HFF-Myc (cell line): Measurements from ENCODE around the gene FILIP1L.
A peak's percentile ranks its signal among the peaks of the same experiment; 100 is the strongest.

Source experiments
- DNase-seq: peaks from one replicate; pipeline ENCODE4 v3.0.0-alpha.2; 2011; ENCODE audit warnings: low read depth; ENCODE audit errors: extremely low read depth
- H3K4me3 ChIP-seq: replicated peaks from 2 replicates; pipeline ENCODE4 v1.5.1; 2011; ENCODE audit warnings: low read depth, mild to moderate bottlenecking, control low read depth, low read length
- CTCF ChIP-seq: IDR thresholded peaks from 2 replicates; pipeline ENCODE4 v1.5.1; 2012; ENCODE audit warnings: mild to moderate bottlenecking, low read depth, low read length, control low read depth; ENCODE audit errors: missing control alignments

The FILIP1L gene

GRCh38 chr3:99910752-99911290 is 203.5 kb downstream of the FILIP1L start:
- no peak for TF ChIP-seq CTCF
- no peak for DNase-seq
- H3K4me3 ChIP-seq: no peak overlapping the region

GRCh38 chr3:99909714-99910495 is 204.4 kb downstream of the FILIP1L start:
- TF ChIP-seq CTCF: no peak
- no peak for DNase-seq
- H3K4me3 ChIP-seq: no peak overlapping the region

GRCh38 chr3:99907959-99908544 is 206.2 kb downstream of the FILIP1L start:
- H3K4me3 ChIP-seq: no peak overlapping the region
- no peak for DNase-seq
- TF ChIP-seq CTCF: no peak

- no peak for TF ChIP-seq CTCF
- H3K4me3 ChIP-seq: no peak overlapping the region
- DNase-seq: no peak
Observed at GRCh38 chr3:99903869-99904268, 210.4 kb downstream of the FILIP1L start.

- TF ChIP-seq CTCF: no peak
- H3K4me3 ChIP-seq: no peak overlapping the region
- no peak for DNase-seq
Observed at GRCh38 chr3:99902091-99902490, 212.2 kb downstream of the FILIP1L start.

- no peak for TF ChIP-seq CTCF
- DNase-seq: peak; percentile 80
- no peak overlapping the region for H3K4me3 ChIP-seq
Observed at GRCh38 chr3:99901200-99901926, 212.9 kb downstream of the FILIP1L start.
